ENCODE data around the gene FAM168A. TPM values are rescaled to one million over a fixed set of nuclear protein-coding genes. Genes with fewer than 3 reads are reported as not detected.

Gene FAM168A
- total and polyA plus RNA-seq, 2 donors: 29.0 to 31.4 TPM

DNA sequence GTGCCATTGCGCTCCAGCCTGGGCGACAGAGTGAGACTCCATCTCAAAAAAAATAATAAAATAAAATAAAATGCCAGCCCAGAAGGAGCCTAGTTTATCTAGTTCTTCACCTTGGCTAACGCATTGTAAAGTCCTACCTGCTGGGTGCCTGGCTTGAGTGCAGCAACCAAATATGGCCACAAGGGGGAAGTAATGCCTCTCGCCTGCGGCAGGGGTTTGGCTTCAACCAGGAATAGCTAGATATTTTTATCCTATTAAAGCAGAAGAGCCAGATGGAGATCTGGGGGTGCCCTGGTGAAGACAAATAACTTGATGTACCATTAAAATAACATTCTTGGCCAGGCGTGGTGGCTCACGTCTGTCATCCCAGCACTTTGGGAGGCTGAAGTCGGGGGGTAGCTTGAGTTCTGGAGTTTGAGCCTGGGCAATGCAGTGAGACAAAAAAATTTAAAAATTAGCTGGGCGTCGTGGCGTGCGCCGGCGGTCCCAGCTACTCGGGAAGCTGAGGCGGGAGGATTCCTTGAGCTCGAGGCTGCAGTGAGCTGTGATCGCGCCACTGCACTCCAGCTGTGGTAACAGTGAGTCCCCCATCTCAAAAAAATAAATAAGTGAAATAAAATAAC lies 27.9 kb upstream of the FAM168A start:
- Histone ChIP-seq H3K27ac (ENCODE audit: low read depth) (no peak overlapping the region), H3K4me1 (ENCODE audit: insufficient read depth) (no peaks in the 10 kb centered on the region), H3K4me3 (ENCODE audit: low read depth, low read length) (no peak overlapping the region), H3K36me3 (ENCODE audit: insufficient read depth) (no peaks in the 10 kb centered on the region)
- peak; percentile 29 for DNase-seq (ENCODE audit: extremely low spot score)
- 16% methylated on average over 19 of the region's 19 CpGs for WGBS

DNA sequence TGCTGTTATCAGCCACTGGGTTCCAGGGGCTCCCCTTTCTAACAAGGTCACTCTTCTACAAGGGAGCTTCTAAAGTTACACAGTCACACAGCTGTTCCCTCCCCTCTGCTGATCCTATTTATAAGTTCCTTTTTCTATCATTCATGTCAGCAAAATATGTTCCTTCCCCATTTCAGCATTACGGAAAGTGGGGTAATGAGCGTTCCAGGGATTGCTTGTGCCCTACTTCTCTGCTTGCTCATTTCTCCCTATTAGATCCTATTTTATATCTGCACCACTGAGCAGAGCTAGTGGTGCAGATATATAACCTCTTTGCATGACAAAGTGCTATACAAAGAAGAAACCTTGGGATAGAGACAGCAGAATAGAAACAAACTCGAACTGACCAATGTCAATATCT lies 25.8 kb upstream of the FAM168A start:
- Histone ChIP-seq H3K36me3 (ENCODE audit: insufficient read depth) (no peaks in the 10 kb centered on the region), H3K4me3 (ENCODE audit: low read depth, low read length) (no peak overlapping the region), H3K27ac (ENCODE audit: low read depth) (no peak overlapping the region), H3K4me1 (ENCODE audit: insufficient read depth) (no peaks in the 10 kb centered on the region)
- no peak for DNase-seq (ENCODE audit: extremely low spot score)
- 43% methylated on average over 3 of the region's 3 CpGs for WGBS

DNA sequence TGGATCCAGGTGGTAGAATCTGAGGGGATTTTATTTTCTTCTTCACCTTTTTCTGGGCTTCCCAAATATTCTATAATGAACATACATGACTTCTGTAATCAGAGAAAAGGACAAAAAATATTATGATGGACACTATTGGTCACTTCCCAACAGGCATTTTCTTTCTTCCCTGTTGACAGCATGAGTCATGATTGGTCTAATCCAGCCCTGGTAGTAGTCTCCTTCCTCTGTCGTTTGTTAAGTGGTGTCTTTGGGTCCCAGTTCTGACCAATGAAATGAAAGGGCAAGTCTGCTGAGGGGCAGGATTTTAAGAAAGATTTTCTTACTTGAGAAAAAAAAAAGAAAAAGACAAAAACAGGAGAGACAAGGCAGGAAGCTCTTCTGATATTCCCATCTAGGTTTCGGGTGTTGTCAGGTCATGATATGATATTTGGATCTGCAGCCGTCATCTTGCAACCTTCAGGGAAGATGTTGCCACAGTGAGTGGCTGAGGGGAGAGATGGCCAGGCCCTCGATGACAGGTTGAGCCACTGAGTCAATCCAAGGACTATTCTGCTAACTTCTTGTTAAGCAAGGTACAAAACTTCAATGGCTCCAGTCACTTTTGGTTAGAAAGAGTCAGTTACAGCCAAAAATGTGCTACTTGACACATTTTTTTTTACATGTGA lies 25.1 kb upstream of the FAM168A start:
- no peak for DNase-seq (ENCODE audit: extremely low spot score)
- Histone ChIP-seq H3K4me1 (ENCODE audit: insufficient read depth) (no peaks in the 10 kb centered on the region), H3K27ac (ENCODE audit: low read depth) (no peak overlapping the region), H3K4me3 (ENCODE audit: low read depth, low read length) (no peak overlapping the region), H3K36me3 (ENCODE audit: insufficient read depth) (no peaks in the 10 kb centered on the region)
- WGBS: 68% methylated on average over 4 of the region's 4 CpGs

- Histone ChIP-seq H3K27ac (ENCODE audit: low read depth) (no peak overlapping the region), H3K36me3 (ENCODE audit: insufficient read depth) (no peaks in the 10 kb centered on the region), H3K4me3 (ENCODE audit: low read depth, low read length) (no peak overlapping the region), H3K4me1 (ENCODE audit: insufficient read depth) (no peaks in the 10 kb centered on the region)
- DNase-seq (ENCODE audit: extremely low spot score): no peak
These were observed 16.7 kb upstream of the FAM168A start for GRCh38 chr11:73614591-73614990.

- 85% methylated on average over 5 of the region's 5 CpGs for WGBS
- Histone ChIP-seq H3K4me1 (ENCODE audit: insufficient read depth) (no peaks in the 10 kb centered on the region), H3K36me3 (ENCODE audit: insufficient read depth) (no peaks in the 10 kb centered on the region), H3K4me3 (ENCODE audit: low read depth, low read length) (no peak overlapping the region), H3K27ac (ENCODE audit: low read depth) (no peak overlapping the region)
- no peak for DNase-seq (ENCODE audit: extremely low spot score)
These were observed 14.8 kb upstream of the FAM168A start for GRCh38 chr11:73612601-73613140.

DNA sequence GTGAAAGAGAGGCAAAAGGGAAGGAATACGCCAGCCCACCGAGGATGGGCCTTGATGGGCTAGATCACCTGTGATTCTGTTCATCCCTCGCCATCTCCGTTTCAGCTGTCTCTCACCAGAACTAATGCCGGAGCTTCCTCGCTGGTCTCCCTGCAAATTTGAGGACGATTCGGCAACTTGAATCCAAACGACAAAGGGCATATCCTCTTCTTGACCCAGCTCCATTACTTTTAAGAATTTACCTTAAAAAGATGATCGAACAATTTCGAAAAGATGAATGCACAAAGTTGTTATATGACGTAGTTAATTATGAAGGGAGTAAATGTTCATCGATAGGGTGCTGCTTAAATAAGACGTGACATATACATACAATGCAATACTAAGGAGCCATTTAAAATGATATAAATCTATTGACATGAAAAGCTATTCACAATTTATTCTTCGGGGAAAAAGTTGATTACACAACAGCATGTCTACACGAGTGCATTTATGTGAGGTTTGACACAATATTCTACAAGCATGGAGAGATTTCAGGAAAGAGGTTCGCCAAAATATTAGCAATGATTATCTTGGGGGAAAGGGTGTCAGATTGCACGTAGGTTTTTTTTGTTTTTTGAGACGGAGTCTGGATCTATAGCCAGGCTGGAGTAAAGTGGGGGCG lies 937 bp upstream of the FAM168A start:
- WGBS: 30% methylated on average over 20 of the region's 20 CpGs
- Histone ChIP-seq H3K4me1 (ENCODE audit: insufficient read depth) (peaks cover 6% of the 10 kb centered on the region), H3K4me3 (ENCODE audit: low read depth, low read length) (peak overlapping the region; percentile 96), H3K27ac (ENCODE audit: low read depth) (peak overlapping the region; percentile 44), H3K36me3 (ENCODE audit: insufficient read depth) (no peaks in the 10 kb centered on the region)
- DNase-seq (ENCODE audit: extremely low spot score): no peak

- Histone ChIP-seq H3K36me3 (ENCODE audit: insufficient read depth) (no peaks in the 10 kb centered on the region), H3K4me1 (ENCODE audit: insufficient read depth) (peaks cover 6% of the 10 kb centered on the region), H3K4me3 (ENCODE audit: low read depth, low read length) (peak overlapping the region; percentile 96), H3K27ac (ENCODE audit: low read depth) (peak overlapping the region; percentile 64)
- no peak for DNase-seq (ENCODE audit: extremely low spot score)
- WGBS: 2% methylated on average over 27 of the region's 27 CpGs
These were observed 466 bp downstream of the FAM168A start for GRCh38 chr11:73597336-73597955.

- Histone ChIP-seq H3K4me3 (ENCODE audit: low read depth, low read length) (peak overlapping the region; percentile 15), H3K36me3 (ENCODE audit: insufficient read depth) (no peaks in the 10 kb centered on the region), H3K4me1 (ENCODE audit: insufficient read depth) (peaks cover 6% of the 10 kb centered on the region), H3K27ac (ENCODE audit: low read depth) (no peak overlapping the region)
- 90% methylated on average over 2 of the region's 2 CpGs for WGBS
- no peak for DNase-seq (ENCODE audit: extremely low spot score)
These were observed 1.4 kb downstream of the FAM168A start for GRCh38 chr11:73596547-73596946.

GRCh38 chr11:73592640-73593039 lies 5.3 kb downstream of the FAM168A start:
- no peak for DNase-seq (ENCODE audit: extremely low spot score)
- H3K4me3 ChIP-seq (ENCODE audit: low read depth, low read length): no peak overlapping the region
- peaks cover 6% of the 10 kb centered on the region for H3K4me1 ChIP-seq (ENCODE audit: insufficient read depth)
- 89% methylated on average over 3 of the region's 3 CpGs for WGBS
- no peaks in the 10 kb centered on the region for H3K36me3 ChIP-seq (ENCODE audit: insufficient read depth)
- no peak overlapping the region for H3K27ac ChIP-seq (ENCODE audit: low read depth)

GRCh38 chr11:73591743-73592142 lies 6.2 kb downstream of the FAM168A start:
- WGBS: 85% methylated on average over 4 of the region's 4 CpGs
- no peaks in the 10 kb centered on the region for H3K36me3 ChIP-seq (ENCODE audit: insufficient read depth)

GRCh38 chr11:73590991-73591390 lies 6.9 kb downstream of the FAM168A start:
- no peak overlapping the region for H3K4me3 ChIP-seq (ENCODE audit: low read depth, low read length)
- peaks cover 1% of the 10 kb centered on the region for H3K4me1 ChIP-seq (ENCODE audit: insufficient read depth)
- 83% methylated on average over 7 of the region's 7 CpGs for WGBS
- no peaks in the 10 kb centered on the region for H3K36me3 ChIP-seq (ENCODE audit: insufficient read depth)
- H3K27ac ChIP-seq (ENCODE audit: low read depth): no peak overlapping the region
- no peak for DNase-seq (ENCODE audit: extremely low spot score)

More at GRCh38 chr11:73591743-73592142, 6.2 kb downstream of the FAM168A start:
- H3K4me3 ChIP-seq (ENCODE audit: low read depth, low read length): no peak overlapping the region
- peaks cover 1% of the 10 kb centered on the region for H3K4me1 ChIP-seq (ENCODE audit: insufficient read depth)
- H3K27ac ChIP-seq (ENCODE audit: low read depth): no peak overlapping the region
- DNase-seq (ENCODE audit: extremely low spot score): no peak

DNA sequence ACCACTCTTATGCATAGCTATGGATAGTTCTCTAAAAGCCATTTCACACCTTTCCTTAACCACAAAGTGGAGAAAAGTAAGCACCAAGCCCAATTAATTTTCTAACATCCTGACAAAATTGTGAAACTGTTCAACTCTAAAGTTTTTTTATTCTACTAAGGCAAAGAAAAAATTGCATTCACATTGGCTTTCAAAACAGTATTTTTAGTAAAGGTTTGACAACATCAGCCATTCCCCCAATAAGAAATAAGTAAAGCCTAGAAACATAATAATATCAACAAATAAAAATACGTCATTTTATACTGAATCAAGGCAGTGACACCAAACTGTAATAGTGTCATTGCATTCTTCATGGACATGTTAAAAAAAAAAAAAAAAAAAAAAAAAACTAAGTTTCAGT lies 11.1 kb downstream of the FAM168A start:
- no peak overlapping the region for H3K4me3 ChIP-seq (ENCODE audit: low read depth, low read length)
- WGBS: 92% methylated on average over 1 of the region's 1 CpG
- no peaks in the 10 kb centered on the region for H3K36me3 ChIP-seq (ENCODE audit: insufficient read depth)
- H3K27ac ChIP-seq (ENCODE audit: low read depth): no peak overlapping the region
- no peak for DNase-seq (ENCODE audit: extremely low spot score)
- peaks cover 1% of the 10 kb centered on the region for H3K4me1 ChIP-seq (ENCODE audit: insufficient read depth)

DNA sequence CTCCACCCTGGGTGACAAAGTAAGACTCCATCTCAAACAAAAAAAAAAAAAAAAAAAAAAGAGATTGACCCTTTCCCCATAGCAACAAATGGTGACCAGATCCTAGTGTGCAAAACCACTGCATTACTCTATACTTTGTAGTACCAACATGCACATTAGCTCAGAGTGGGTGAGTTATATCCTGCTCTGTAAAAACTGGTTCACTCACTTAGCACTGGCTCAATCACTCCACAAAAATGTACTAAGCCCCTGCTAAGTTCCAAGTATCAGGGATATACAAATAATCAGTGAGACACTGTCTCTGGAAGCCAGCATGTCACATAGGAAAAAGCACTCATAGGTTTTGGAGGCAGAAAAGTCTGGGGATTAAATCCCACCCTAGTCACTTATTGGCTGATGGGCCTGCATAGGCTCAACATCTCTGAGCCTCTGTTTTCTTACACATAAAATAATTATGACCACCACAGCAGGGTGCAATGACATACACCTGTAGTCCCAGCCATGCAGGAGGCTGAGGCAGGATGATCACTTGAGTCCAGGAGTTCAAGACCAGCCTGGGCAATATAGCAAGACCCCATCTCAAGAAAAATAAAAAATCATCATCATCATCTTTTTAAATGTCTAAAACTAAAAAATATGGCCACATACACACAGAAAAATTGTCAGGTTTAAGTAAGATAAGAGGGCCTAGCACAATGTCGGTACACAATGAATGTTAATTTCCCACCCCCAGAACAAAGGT lies 11.9 kb downstream of the FAM168A start:
- no peak for DNase-seq (ENCODE audit: extremely low spot score)
- Histone ChIP-seq H3K36me3 (ENCODE audit: insufficient read depth) (no peaks in the 10 kb centered on the region), H3K4me1 (ENCODE audit: insufficient read depth) (peaks cover 1% of the 10 kb centered on the region), H3K27ac (ENCODE audit: low read depth) (no peak overlapping the region), H3K4me3 (ENCODE audit: low read depth, low read length) (no peak overlapping the region)
- WGBS: 99% methylated on average over 1 of the region's 1 CpG

All from urinary bladder (tissue), 4 donors.